Pancreas (tissue), 10 donors: Measurements from ENCODE around the gene CBS. TPM values are rescaled to one million over a fixed set of nuclear protein-coding genes. Genes with fewer than 3 reads are reported as not detected.
"Not testable (repeated sequence)": the region's sequence is repeated elsewhere in the genome, so short reads cannot be mapped to it uniquely, and the experiment has no call there.

ENCODE experiments used
- ATAC-seq, 4 donors: fragments of 200-7000 bp; cut with Tn5 transposase; one replicate each; pipeline versions ENCODE4 v1.8.0 to v1.9.1; 2020; ENCODE audit warnings: mild to moderate bottlenecking in 4 of 4, moderate library complexity in 4 of 4
- DNase-seq, 6 donors: peaks; one replicate each; pipeline ENCODE4 v3.0.0-alpha.2; 2020
- FAIRE-seq: peaks from 2 replicates; lab custom pipeline; 2012; peaks lifted over from hg19 to GRCh38; lab: Jason Lieb, UNC
- H3K27ac ChIP-seq, 4 donors: fragments of 200-600 bp; sonication (generic); 1 replicate in 3 of 4; 2 replicates in 1 of 4; pipeline versions ENCODE4 v1.5.0 to v1.8.0; 2020
- H3K27me3 ChIP-seq, 4 donors: fragments of 200-600 bp; one replicate each; pipeline ENCODE4 v1.8.0; 2021
- H3K36me3 ChIP-seq, 3 donors: fragments of 200-600 bp; sonication (generic) in 1 of 3; one replicate each; pipeline versions ENCODE4 v1.5.0 to v1.8.0; 2020 to 2021
- H3K4me1 ChIP-seq, 3 donors: fragments of 200-600 bp; one replicate each; pipeline ENCODE4 v1.8.0; 2021
- H3K4me3 ChIP-seq, 4 donors: fragments of 200-600 bp; sonication (generic) in 2 of 4; one replicate each; pipeline versions ENCODE4 v1.5.0 to v1.8.0; 2020 to 2021
- H3K9me3 ChIP-seq, 4 donors: fragments of 200-600 bp; one replicate each; pipeline ENCODE4 v1.8.0; 2021
- WGBS, 2 donors: extraction: QIAGEN DNeasy Blood & Tissue Kit; methylation state at CpG; one replicate each; pipeline ENCODE4 v1.1.7; 2013; 5-methylcytosine and 5-hydroxymethylcytosine counted together
- intact Hi-C, 3 donors: fragments of 100-400 bp; cut with DNase I; formaldehyde crosslinking; loops; one replicate each; pipeline versions ENCODE4 v1.11.1 to v1.14.2; 2022
- polyA plus RNA-seq, 2 donors: library from polyadenylated mRNA; stranded (reverse); fragments of 200-250 nt; gene quantifications; one replicate each; pipeline ENCODE4 v1.2.3, GENCODE V29; 2013
- total RNA-seq, 6 donors: library from RNA; stranded (reverse); fragmentation: NEBNext Ultra II Directional in 4 of 6; extraction: Animal tissue kit (Norgen Biotek cat#: 25700) in 4 of 6; gene quantifications; one replicate each; pipeline versions ENCODE4 v1.2.1 to v1.2.4, GENCODE V29; 2021 to 2023
- TF ChIP-seq, protein P1 (sequence below), 4 donors: fragments of 200-600 bp; sonication (generic) in 3 of 4; IDR thresholded peaks; one replicate each; pipeline versions ENCODE4 v1.5.0 to v1.8.0; 2021; ENCODE audit warnings: antibody characterized with exemption in 4 of 4
- donor health status: healthy with polysubstance abuse.
- donor health status: DM: no; HTN: no; CAD: no; lungs with moderate emphysema.
- donor health status: DM: no; HTN: no; CAD: no.
- donor health status: control.
- donor health status: control.
- donor health status: Bipolar disorder and iron deficiency.
- donor health status: DM: yes; HTN: yes; CAD: no.
- donor health status: DM: no; HTN: no; CAD: no.
- donor health status: DM: no; HTN: no; CAD: no.
- donor health status: DM: yes; HTN: yes; CAD: no.

CBS gene
- total and polyA plus RNA-seq, 8 donors: 24.4 to 168 (median 91.6) TPM

DNA sequence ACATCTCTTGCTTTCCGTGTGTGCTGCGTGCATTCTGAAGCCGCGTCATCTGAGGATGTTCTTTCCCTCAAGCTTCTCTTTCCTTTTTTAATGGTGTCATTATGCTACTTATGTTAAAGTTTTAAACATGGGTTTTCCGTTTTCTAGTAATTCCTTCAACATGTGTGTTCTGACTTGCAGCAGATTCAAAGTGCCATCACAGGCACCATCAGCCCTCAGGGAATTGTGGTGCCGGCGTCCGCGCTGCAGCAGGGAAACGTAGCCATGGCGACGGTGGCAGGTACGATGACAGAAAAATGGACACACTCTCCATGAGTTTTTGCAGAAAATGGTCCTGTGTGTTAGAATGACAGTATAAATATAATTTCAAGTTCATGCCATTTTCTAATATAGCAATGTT lies 58.9 kb downstream of the CBS start:
- WGBS, 2 donors: 95 to 96% methylated on average over 13 of the region's 13 CpGs
- Histone ChIP-seq H3K36me3 (peaks cover 0 to 13% (median 0%) of the 10 kb centered on the region in 3 donors), H3K4me3 (no peak overlapping the region), H3K9me3 (no peaks in the 10 kb centered on the region), H3K27ac (no peak overlapping the region), H3K27me3 (no peaks in the 10 kb centered on the region), H3K4me1 (no peaks in the 10 kb centered on the region)
- intact Hi-C loops: no loop called here
- TF ChIP-seq, protein P1, sequence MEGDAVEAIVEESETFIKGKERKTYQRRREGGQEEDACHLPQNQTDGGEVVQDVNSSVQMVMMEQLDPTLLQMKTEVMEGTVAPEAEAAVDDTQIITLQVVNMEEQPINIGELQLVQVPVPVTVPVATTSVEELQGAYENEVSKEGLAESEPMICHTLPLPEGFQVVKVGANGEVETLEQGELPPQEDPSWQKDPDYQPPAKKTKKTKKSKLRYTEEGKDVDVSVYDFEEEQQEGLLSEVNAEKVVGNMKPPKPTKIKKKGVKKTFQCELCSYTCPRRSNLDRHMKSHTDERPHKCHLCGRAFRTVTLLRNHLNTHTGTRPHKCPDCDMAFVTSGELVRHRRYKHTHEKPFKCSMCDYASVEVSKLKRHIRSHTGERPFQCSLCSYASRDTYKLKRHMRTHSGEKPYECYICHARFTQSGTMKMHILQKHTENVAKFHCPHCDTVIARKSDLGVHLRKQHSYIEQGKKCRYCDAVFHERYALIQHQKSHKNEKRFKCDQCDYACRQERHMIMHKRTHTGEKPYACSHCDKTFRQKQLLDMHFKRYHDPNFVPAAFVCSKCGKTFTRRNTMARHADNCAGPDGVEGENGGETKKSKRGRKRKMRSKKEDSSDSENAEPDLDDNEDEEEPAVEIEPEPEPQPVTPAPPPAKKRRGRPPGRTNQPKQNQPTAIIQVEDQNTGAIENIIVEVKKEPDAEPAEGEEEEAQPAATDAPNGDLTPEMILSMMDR (IDR thresholded peaks at IDR 0.05): no peak
- no peak for ATAC-seq
- DNase-seq: no peak
- no peak for FAIRE-seq

GRCh38 chr21:43015906-43016540 lies 59.6 kb downstream of the CBS start:
- Histone ChIP-seq H3K9me3 (no peaks in the 10 kb centered on the region), H3K4me3 (no peak overlapping the region), H3K4me1 (no peaks in the 10 kb centered on the region), H3K27ac (no peak overlapping the region), H3K36me3 (peaks cover 0 to 6% (median 0%) of the 10 kb centered on the region in 3 donors), H3K27me3 (no peaks in the 10 kb centered on the region)
- FAIRE-seq: no peak
- 83 to 84% methylated on average over 13 of the region's 13 CpGs for WGBS, 2 donors
- ATAC-seq: no peak
- TF ChIP-seq, protein P1 (IDR thresholded peaks at IDR 0.05): no peak
- intact Hi-C loops: no loop called here
- DNase-seq: no peak

DNA sequence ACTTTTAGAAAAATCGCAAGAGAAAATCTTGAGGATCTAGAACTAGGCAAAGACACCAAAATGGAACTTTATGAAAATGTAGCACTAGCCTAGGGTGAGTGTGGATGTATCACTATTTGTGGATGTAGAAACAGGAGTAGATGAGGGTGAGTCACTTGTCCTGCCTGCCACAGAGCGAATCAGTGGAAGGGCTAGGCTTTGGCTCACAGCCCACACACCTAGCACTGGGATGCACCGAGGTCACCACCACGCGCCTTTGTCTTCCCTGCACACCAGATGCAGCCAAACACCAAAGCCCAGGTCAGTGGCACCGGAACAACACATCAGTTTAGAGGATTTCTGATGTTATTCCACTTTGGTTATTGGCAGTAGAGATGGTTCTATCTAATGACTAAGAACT lies 63.0 kb downstream of the CBS start:
- Histone ChIP-seq H3K4me1 (no peaks in the 10 kb centered on the region), H3K4me3 (no peak overlapping the region), H3K36me3 (peaks cover 0 to 4% (median 0%) of the 10 kb centered on the region in 3 donors), H3K27me3 (no peaks in the 10 kb centered on the region), H3K27ac (no peak overlapping the region), H3K9me3 (no peaks in the 10 kb centered on the region)
- TF ChIP-seq, protein P1 (IDR thresholded peaks at IDR 0.05): no peak
- FAIRE-seq (no peak), DNase-seq (no peak), ATAC-seq (no peak)
- WGBS, 2 donors: 92 to 96% methylated on average over 6 of the region's 6 CpGs
- intact Hi-C loops: no loop called here

DNA sequence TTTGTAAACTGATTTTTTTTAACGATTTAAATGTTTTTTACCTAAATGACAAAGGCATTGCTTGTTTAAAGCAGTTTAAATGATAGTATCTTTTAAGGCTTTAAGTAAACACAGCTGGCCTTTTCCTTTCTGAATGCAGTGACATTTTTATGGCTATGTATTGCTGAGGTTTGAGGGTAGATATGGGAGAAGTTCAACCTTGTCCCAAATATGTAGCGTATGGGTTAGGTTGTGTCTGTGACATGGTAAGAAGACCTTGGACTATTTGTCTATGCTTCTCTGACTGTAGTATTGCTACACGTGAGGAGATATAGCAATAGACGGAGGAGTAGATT lies 68.8 kb downstream of the CBS start:
- intact Hi-C loops: no loop called here
- H3K4me3 ChIP-seq: no peak overlapping the region
- no peaks in the 10 kb centered on the region for H3K36me3 ChIP-seq
- no peaks in the 10 kb centered on the region for H3K27me3 ChIP-seq
- no peak for FAIRE-seq
- peaks cover 7 to 16% (median 14%) of the 10 kb centered on the region in 3 donors for H3K4me1 ChIP-seq
- no peak for DNase-seq
- TF ChIP-seq, protein P1 (IDR thresholded peaks at IDR 0.05): no peak
- H3K9me3 ChIP-seq: no peaks in the 10 kb centered on the region
- peak; percentile 55 to 75 (median 70) for ATAC-seq
- WGBS, 2 donors: 26 to 37% methylated on average over 4 of the region's 4 CpGs
- H3K27ac ChIP-seq: peak overlapping the region in 3 of 4 donors; percentile 3 to 36 (median 9)

DNA sequence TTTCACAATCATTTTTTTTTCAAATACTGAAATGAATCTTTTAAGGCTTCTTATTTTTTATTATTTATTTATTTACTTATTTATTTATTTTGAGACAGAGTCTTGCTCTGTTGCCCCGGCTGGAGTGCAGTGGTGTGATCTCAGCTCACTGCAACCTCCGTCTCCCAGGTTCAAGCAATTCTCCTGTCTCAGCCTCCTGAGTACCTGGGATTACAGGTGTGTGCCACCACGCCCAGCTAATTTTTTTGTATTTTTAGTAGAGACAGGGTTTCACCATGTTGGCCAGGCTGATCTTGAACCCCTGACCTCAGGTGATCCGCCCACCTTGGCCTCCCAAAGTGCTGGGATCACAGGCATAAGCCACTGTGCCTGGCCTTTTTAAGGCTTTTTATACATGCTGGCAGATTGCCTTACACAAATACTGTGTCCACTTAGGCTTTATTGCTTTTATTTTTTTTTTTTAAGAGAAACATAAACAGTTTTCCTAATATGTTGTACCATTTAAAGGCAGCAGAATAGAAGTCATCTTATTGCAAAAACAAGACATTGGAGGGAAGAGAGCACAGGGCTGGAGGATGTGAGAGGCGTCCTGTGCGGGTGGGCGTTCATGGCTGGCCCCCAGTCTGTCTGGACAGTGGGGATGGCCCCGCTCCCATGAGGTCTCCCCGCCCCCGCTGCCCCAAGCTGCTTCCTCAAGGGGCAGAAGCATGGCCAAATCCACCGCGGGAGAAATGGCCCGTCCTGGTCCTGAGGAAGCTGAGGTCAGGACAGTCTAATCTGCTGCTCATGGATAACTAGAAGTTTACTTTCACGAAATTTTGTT lies 69.4 kb downstream of the CBS start:
- H3K27me3 ChIP-seq, intact Hi-C loops, FAIRE-seq, H3K4me3 ChIP-seq, H3K36me3 ChIP-seq, H3K9me3 ChIP-seq: not testable (repeated sequence)
- DNase-seq (peak in 3 of 6 donors; percentile 21 to 57 (median 27)), ATAC-seq (peak; percentile 26 to 60 (median 39))
- peaks cover 7 to 16% (median 14%) of the 10 kb centered on the region in 3 donors for H3K4me1 ChIP-seq
- H3K27ac ChIP-seq: peak overlapping the region in 2 of 4 donors; percentile 9 to 36
- WGBS, 2 donors: 46 to 47% methylated on average over 14 of the region's 14 CpGs
